Erythroblast (primary cell): ENCODE data around the gene SIRPD.

Source experiments
- DNase-seq, 2 experiments: peaks; one replicate each; lab custom pipeline; 2025; lab: John Stamatoyannopoulos, UW
- GATA1 ChIP-seq: IDR thresholded peaks from 2 replicates; pipeline ENCODE4 v1.6.1; 2011; ENCODE audit warnings: low read depth, mild to moderate bottlenecking, control low read depth, low read length, moderate library complexity
- POLR2A ChIP-seq: IDR thresholded peaks from 2 replicates; pipeline ENCODE4 v1.6.1; 2011; ENCODE audit warnings: mild to moderate bottlenecking, low read length

SIRPD gene

DNA sequence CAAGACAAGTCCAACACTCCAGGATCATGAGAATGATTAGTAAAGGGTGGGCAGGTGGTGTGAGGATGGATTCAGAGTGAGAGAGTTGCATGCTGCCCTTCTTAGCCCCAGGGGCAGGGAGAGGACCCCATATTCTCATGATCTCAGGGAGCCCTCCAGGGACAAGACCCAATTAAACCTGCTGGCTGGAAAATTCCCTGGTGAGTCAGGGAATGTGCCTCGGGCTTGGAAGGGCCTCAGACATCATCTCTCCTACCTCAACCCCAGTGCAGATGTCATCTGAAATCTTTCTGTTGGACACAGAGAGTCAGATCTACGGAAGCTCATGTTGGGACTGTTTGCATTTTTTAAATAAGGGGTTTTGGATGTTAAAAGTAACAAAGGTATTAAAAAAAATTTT is 9.2 kb upstream of the SIRPD start:
- TF ChIP-seq GATA1: no peak
- no peak for TF ChIP-seq POLR2A
- no peak for DNase-seq

DNA sequence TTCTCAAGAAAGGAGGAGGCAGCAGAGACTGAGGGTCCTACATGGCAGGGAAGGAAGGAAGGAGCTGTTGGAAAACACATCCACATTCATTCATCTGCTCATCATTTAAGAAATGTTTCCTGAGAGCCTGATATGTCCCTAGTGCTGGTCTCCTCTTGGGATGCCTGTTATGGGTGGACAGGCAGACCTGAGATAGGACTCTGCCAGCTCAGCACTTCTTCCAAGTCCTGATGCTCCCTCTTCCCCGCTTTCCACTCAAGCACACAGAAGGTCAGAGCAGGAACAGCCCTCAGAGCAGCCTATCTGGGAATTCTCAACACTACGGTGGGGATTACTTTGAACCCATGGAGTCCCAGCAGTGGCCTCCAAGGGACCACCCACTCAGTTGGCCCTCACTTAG is 8.0 kb upstream of the SIRPD start:
- DNase-seq: no peak
- TF ChIP-seq GATA1 (no peak), POLR2A (no peak)

GRCh38 chr20:1563598-1563997 is 6.1 kb upstream of the SIRPD start:
- no peak for TF ChIP-seq POLR2A
- no peak for TF ChIP-seq GATA1
- DNase-seq: no peak

- TF ChIP-seq GATA1 (no peak), POLR2A (no peak)
- no peak for DNase-seq
Measured at GRCh38 chr20:1562622-1563021, 5.1 kb upstream of the SIRPD start.

GRCh38 chr20:1561350-1561749 is 3.8 kb upstream of the SIRPD start:
- DNase-seq: no peak
- TF ChIP-seq GATA1: no peak
- TF ChIP-seq POLR2A: no peak

DNA sequence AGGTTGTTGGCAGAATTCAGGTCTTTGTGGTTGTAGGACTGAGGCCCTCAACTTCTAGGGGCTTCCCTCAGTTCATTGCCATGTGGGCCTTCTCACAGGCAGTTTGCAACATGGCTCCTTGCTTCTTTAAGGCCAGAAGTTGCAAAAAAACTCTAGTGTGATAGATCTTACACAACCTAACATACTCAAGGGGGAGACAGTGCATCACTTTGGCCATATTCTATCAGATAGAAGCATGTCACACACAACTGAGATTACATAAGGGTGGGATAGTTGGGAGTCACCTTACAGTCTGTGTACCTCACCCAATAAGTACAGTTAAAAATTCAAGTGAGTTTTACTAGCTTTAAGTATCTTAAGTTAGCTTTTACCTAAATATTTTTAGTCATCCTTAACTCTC is 1.6 kb downstream of the SIRPD start:
- TF ChIP-seq POLR2A: no peak
- no peak for TF ChIP-seq GATA1
- DNase-seq: no peak

DNA sequence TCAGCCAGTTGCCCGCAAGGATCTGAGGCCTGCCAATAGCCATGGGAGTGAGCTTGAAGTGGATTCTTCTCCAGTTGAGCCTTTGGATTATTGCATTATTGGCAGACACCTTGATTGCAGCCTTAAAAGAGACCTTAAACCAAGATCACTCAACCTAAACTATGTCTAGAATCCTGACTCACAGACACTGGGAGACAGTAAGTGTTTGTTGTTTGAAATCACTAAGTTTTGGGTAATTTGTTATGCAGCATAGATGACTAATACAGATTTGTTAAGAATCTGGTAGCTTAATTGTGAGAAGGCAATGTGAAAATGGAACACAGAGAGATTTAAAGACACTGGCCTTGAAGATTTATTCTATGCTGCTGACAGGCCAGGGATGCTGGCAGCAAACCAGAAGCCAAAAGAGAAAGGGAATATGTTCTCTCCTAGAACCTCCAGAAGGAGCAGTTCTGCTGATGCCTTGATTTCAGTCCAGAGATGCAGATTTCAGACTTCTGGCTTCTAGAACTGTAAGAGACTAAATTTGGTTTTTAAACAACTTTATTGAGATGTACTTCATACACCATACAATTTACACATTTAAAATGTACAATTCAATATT is 17.6 kb downstream of the SIRPD start:
- no peak for DNase-seq
- TF ChIP-seq GATA1: no peak
- no peak for TF ChIP-seq POLR2A

DNA sequence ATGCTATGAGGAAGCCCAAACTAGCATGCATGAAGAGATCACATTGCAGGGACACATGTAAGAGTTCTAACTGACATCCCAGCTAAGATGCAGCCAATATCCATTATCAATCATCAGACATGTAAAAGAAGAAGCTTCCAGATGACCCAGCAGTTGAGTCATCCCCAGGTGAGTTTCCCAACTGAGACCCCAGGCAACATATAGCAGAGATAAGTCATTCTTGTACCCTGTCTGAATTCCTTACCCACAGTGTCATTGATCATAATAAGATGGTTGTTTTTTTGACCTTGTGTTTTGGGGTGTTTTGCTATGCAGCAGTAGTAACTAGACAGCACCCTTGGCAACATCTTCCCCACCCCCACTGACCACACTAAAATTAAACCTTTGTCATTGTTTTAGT is 18.9 kb downstream of the SIRPD start:
- TF ChIP-seq POLR2A (no peak), GATA1 (no peak)
- DNase-seq: no peak

GRCh38 chr20:1537731-1538058 is 19.8 kb downstream of the SIRPD start:
- TF ChIP-seq GATA1 (no peak), POLR2A (no peak)
- peak in 1 of 2 experiments; percentile 7 for DNase-seq

DNA sequence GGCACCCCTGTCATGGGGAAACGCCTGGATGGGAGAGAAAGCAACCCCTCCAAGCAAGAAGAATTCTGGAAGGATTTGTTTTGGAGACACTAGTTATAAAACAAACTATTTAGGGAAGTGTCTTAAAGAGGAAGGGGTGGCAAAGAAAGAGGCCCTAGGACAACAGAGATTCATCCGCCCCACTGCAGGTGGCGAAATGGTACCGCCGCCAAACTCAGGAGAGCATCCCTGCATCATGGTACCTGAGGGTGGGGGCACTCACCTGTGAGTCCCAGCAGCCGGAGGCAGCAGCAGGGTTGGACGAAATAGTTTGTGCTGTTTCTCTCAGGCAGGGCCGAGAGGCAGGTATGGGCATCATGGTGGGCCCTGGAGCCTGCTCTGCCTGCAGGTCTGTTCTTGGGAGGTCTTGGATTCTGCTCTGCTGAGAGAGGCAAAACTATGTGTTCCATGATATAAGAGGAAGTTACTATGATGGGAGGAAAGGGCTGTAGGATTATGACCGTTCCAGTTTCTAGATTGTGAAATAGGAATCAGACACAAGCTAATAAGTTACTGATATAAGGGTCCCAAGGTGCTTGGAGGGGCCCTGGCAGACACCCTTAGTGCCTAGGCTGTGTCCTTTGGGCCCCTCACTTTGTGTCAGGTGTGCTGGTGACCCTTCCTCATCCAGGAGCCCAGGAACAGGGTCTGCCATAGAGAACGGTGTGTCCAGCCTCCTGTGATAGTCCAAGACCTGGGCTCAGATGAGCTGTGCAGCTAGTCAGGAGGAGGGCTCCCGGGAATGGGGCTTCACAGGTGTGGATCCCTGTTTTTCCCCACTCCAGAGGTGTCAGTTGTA is 20.4 kb downstream of the SIRPD start:
- no peak for DNase-seq
- TF ChIP-seq GATA1 (no peak), POLR2A (no peak)

- DNase-seq: no peak
- TF ChIP-seq POLR2A: no peak
- TF ChIP-seq GATA1: no peak
Measured at GRCh38 chr20:1535420-1536175, 21.9 kb downstream of the SIRPD start.

- TF ChIP-seq POLR2A (no peak), GATA1 (no peak)
- no peak for DNase-seq
Measured at GRCh38 chr20:1534526-1534925, 23.0 kb downstream of the SIRPD start.

GRCh38 chr20:1533059-1533458 is 24.4 kb downstream of the SIRPD start:
- no peak for TF ChIP-seq POLR2A
- no peak for TF ChIP-seq GATA1
- no peak for DNase-seq

GRCh38 chr20:1528811-1529210 is 28.7 kb downstream of the SIRPD start:
- TF ChIP-seq GATA1: no peak
- TF ChIP-seq POLR2A: no peak
- DNase-seq: no peak
